Measurements from ENCODE around the gene MYO10. TPM values are rescaled to one million over a fixed set of nuclear protein-coding genes. Genes with fewer than 3 reads are reported as not detected.

The MYO10 gene
- total and polyA plus RNA-seq, 2 of the 8 experiments (the other 6 are each of a cell fraction or from before 2014, with no cell fraction given), result 21.5 to 107 TPM

GRCh38 chr5:16931334-16932110 lies 4.6 kb downstream of the MYO10 start (continued):
- TF ChIP-seq CHD2 (IDR thresholded peaks at IDR 0.05; ENCODE audit: low read length) (no peak), KDM1A (IDR thresholded peaks at IDR 0.05; ENCODE audit: borderline replicate concordance, low read length) (no peak), BACH1 (IDR thresholded peaks at IDR 0.05; ENCODE audit: low read length) (no peak), MAX (IDR thresholded peaks at IDR 0.05) (no peak), SIRT6 (IDR thresholded peaks at IDR 0.05; ENCODE audit: low read length) (no peak), GABPA (IDR thresholded peaks at IDR 0.05; ENCODE audit: borderline replicate concordance, insufficient read depth, low read length) (no peak), SP1 (IDR thresholded peaks at IDR 0.05; ENCODE audit: low read depth, low read length) (no peak), TAF1 (IDR thresholded peaks at IDR 0.05; ENCODE audit: low read depth, low read length) (no peak), KDM5A (IDR thresholded peaks at IDR 0.05; ENCODE audit: low read length) (no peak)
